K562 (cell line): Measurements from ENCODE around the gene FARP2. TPM values are rescaled to one million over a fixed set of nuclear protein-coding genes. Genes with fewer than 3 reads are reported as not detected.

Experiments
- ARID2 ChIP-seq: fragments of 450-650 bp; IDR thresholded peaks from 2 replicates; pipeline ENCODE4 v1.6.1; 2017; ENCODE audit warnings: antibody characterized with exemption, mild to moderate bottlenecking
- CBX3 ChIP-seq, 2 experiments: IDR thresholded peaks; 1 replicate in 1 of 2; 2 replicates in 1 of 2; pipeline ENCODE4 v1.6.1; 2012; ENCODE audit warnings: inconsistent platforms in 2 of 2, low read length in 2 of 2, borderline replicate concordance in 1 of 2, control low read depth in 1 of 2
- ELF4 ChIP-seq: fragments of 450-650 bp; formaldehyde crosslinking; IDR thresholded peaks from 2 replicates; pipeline ENCODE4 v1.4.0; 2022; ENCODE audit warnings: missing genetic modification characterization
- GTF2F1 ChIP-seq: IDR thresholded peaks from 2 replicates; pipeline ENCODE4 v1.6.1; 2011; ENCODE audit warnings: low read depth, low read length, improper control_type of control experiment
- HDAC8 ChIP-seq: fragments of 450-650 bp; IDR thresholded peaks from 2 replicates; pipeline ENCODE4 v1.6.1; 2016; ENCODE audit warnings: mild to moderate bottlenecking, missing genetic modification characterization, moderate library complexity, missing compliant biosample characterization
- L3MBTL2 ChIP-seq: fragments of 450-650 bp; IDR thresholded peaks from 2 replicates; pipeline ENCODE4 v1.6.1; 2016; ENCODE audit warnings: mild to moderate bottlenecking, moderate library complexity
- NCOA4 ChIP-seq: fragments of 450-650 bp; IDR thresholded peaks from 2 replicates; pipeline ENCODE4 v1.6.1; 2018; ENCODE audit warnings: mild to moderate bottlenecking; ENCODE audit not compliant: partially characterized antibody
- NFIX ChIP-seq: fragments of 250-450 bp; sonication (Bioruptor Pico); IDR thresholded peaks from 2 replicates; pipeline ENCODE4 v1.4.0; 2020; ENCODE audit warnings: low read depth, mild to moderate bottlenecking, moderate library complexity
- PHTF2 ChIP-seq: fragments of 250-450 bp; sonication (Bioruptor Pico); IDR thresholded peaks from 2 replicates; pipeline ENCODE4 v1.5.0; 2021; ENCODE audit warnings: mild to moderate bottlenecking
- POLR3A ChIP-seq: IDR thresholded peaks from 2 replicates; pipeline ENCODE4 v1.6.1; 2011; ENCODE audit warnings: borderline replicate concordance, mild to moderate bottlenecking, moderate library complexity; ENCODE audit not compliant: insufficient read length, insufficient read depth; ENCODE audit errors: extremely low read depth
- RBFOX2 ChIP-seq: fragments of 200-400 bp; formaldehyde crosslinking; IDR thresholded peaks from 2 replicates; pipeline ENCODE4 v1.6.1; 2017; ENCODE audit warnings: low read depth, mild to moderate bottlenecking, low read length, moderate library complexity
- RUNX1 ChIP-seq: sonication (generic); IDR thresholded peaks from 2 replicates; pipeline ENCODE4 v1.6.1; 2016; ENCODE audit warnings: antibody characterized with exemption, low read depth
- SAFB ChIP-seq: fragments of 200-400 bp; formaldehyde crosslinking; IDR thresholded peaks from 2 replicates; pipeline ENCODE4 v1.6.1; 2017; ENCODE audit warnings: low read depth, low read length, borderline replicate concordance
- SRF ChIP-seq, 2 experiments: fragments of 250-450, 450-650 bp in 1 of 2; sonication (Bioruptor Pico) in 1 of 2; sonication (generic) in 1 of 2; formaldehyde crosslinking; IDR thresholded peaks; 2 replicates each; pipeline versions ENCODE4 v1.5.0 to v1.5.1; 2020 to 2022; ENCODE audit warnings: mild to moderate bottlenecking in 1 of 2, missing genetic modification reagents in 1 of 2
- TBP ChIP-seq: optimal IDR thresholded peaks from 2 replicates; pipeline ENCODE3; 2011; ENCODE audit warnings: low read depth, low read length, improper control_type of control experiment
- U2AF1 ChIP-seq: fragments of 200-400 bp; formaldehyde crosslinking; optimal IDR thresholded peaks from 2 replicates; pipeline ENCODE3; 2017; ENCODE audit warnings: mild to moderate bottlenecking, low read depth, low read length, moderate library complexity
- ZBTB5 ChIP-seq: fragments of 450-650 bp; IDR thresholded peaks from 2 replicates; pipeline ENCODE4 v1.6.1; 2017; ENCODE audit warnings: antibody characterized with exemption
- ZNF175 ChIP-seq: fragments of 200-800 bp; sonication (Bioruptor generic); IDR thresholded peaks from 2 replicates; pipeline ENCODE4 v1.6.1; 2016; ENCODE audit warnings: low read depth, mild to moderate bottlenecking, missing genetic modification characterization, missing compliant biosample characterization
- ZNF274 ChIP-seq: IDR thresholded peaks from 2 replicates; pipeline ENCODE4 v1.6.1; 2011; ENCODE audit warnings: low read depth, mild to moderate bottlenecking, low read length, moderate library complexity, borderline replicate concordance
- ZNF282 ChIP-seq: sonication (generic); formaldehyde crosslinking; IDR thresholded peaks from 2 replicates; pipeline ENCODE4 v1.8.1; 2023; ENCODE audit warnings: missing genetic modification reagents
- ZNF316 ChIP-seq: fragments of 450-650 bp; IDR thresholded peaks from 2 replicates; pipeline ENCODE4 v1.6.1; 2016
- ZNF586 ChIP-seq: fragments of 450-650 bp; formaldehyde crosslinking; conservative IDR thresholded peaks from 2 replicates; pipeline ENCODE4 v1.4.0; 2020; ENCODE audit warnings: mild to moderate bottlenecking, moderate library complexity
- polyA plus RNA-seq, 8 experiments: library from polyadenylated mRNA; depleted of rRNA in 4 of 8; stranded (reverse) in 5 of 8; unstranded in 3 of 8; fragments of >200 nt; fragmentation: Nextera tagmentation in 2 of 8; fragmentation: Illumina TruSeq in 1 of 8; extraction: Ambion mirVana in 2 of 8; extraction: Trizol in 1 of 8; gene quantifications; 2 replicates each; pipeline versions ENCODE4 v1.2.1 to v1.2.3, GENCODE V29; 2011 to 2014; ENCODE audit warnings: inconsistent platforms in 1 of 8, missing spikeins in 1 of 8
- total RNA-seq, 7 experiments: library from RNA; depleted of rRNA in 6 of 7; stranded (reverse); fragments of >200 nt in 6 of 7; fragmentation: Illumina TruSeq in 2 of 7; extraction: Trizol in 2 of 7; gene quantifications; 2 replicates each; pipeline versions ENCODE4 v1.2.1 to v1.2.3, GENCODE V29; 2011 to 2021; ENCODE audit warnings: low replicate concordance in 1 of 7
- TF ChIP-seq, protein P1 (sequence below): fragments of 200-800 bp; sonication (Bioruptor generic); IDR thresholded peaks from 2 replicates; pipeline ENCODE4 v1.6.1; 2017; ENCODE audit warnings: missing genetic modification characterization, missing compliant biosample characterization
- TF ChIP-seq, protein P2 (sequence below): sonication (generic); formaldehyde crosslinking; IDR thresholded peaks from 2 replicates; pipeline ENCODE4 v1.8.1; 2022; ENCODE audit warnings: missing genetic modification reagents

FARP2 gene
- total and polyA plus RNA-seq, 9 of the 15 experiments (the other 6 are each of a cell fraction or from before 2014, with no cell fraction given) = 4.1 to 38.1 (median 21.1) TPM

- TF ChIP-seq, protein P1, sequence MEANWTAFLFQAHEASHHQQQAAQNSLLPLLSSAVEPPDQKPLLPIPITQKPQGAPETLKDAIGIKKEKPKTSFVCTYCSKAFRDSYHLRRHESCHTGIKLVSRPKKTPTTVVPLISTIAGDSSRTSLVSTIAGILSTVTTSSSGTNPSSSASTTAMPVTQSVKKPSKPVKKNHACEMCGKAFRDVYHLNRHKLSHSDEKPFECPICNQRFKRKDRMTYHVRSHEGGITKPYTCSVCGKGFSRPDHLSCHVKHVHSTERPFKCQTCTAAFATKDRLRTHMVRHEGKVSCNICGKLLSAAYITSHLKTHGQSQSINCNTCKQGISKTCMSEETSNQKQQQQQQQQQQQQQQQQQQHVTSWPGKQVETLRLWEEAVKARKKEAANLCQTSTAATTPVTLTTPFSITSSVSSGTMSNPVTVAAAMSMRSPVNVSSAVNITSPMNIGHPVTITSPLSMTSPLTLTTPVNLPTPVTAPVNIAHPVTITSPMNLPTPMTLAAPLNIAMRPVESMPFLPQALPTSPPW (CRISPR knock-in tag) = peak; percentile 83
- TF ChIP-seq, protein P2, sequence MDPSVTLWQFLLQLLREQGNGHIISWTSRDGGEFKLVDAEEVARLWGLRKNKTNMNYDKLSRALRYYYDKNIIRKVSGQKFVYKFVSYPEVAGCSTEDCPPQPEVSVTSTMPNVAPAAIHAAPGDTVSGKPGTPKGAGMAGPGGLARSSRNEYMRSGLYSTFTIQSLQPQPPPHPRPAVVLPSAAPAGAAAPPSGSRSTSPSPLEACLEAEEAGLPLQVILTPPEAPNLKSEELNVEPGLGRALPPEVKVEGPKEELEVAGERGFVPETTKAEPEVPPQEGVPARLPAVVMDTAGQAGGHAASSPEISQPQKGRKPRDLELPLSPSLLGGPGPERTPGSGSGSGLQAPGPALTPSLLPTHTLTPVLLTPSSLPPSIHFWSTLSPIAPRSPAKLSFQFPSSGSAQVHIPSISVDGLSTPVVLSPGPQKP (CRISPR knock-in tag) = no peak
- no peak for TF ChIP-seq ZNF586 (CRISPR knock-in tag)
- no peak for TF ChIP-seq SRF (CRISPR knock-in tag; IDR thresholded peaks at IDR 0.05)
- no peak for TF ChIP-seq ZNF282
- TF ChIP-seq RBFOX2 = peak; percentile 83
- TF ChIP-seq U2AF1 = peak; percentile 57
- TF ChIP-seq GTF2F1 = no peak
- TF ChIP-seq ZNF274 = no peak
- TF ChIP-seq NFIX = no peak
- no peak for TF ChIP-seq ZNF175 (CRISPR knock-in tag)
- TF ChIP-seq ZBTB5 = no peak
- no peak for TF ChIP-seq POLR3A
- peak; percentile 87 for TF ChIP-seq SAFB
- TF ChIP-seq ZNF316 = no peak
- TF ChIP-seq PHTF2 = no peak
- TF ChIP-seq HDAC8 (tag) = no peak
- TF ChIP-seq L3MBTL2 = peak; percentile 51; the same call in 1 of the 2 replicates
- TF ChIP-seq ARID2 = no peak
- TF ChIP-seq CBX3 (IDR thresholded peaks at IDR 0.05; ENCODE audit: borderline replicate concordance in 1 of 2, low read length in 2 of 2) = no peak
- TF ChIP-seq ELF4 (CRISPR knock-in tag) = no peak
- no peak for TF ChIP-seq RUNX1
- TF ChIP-seq TBP = peak; percentile 71
- TF ChIP-seq NCOA4 = no peak
These were observed at the start of gene FARP2 (continued) for GRCh38 chr2:241355983-241356870.
